ENCODE measurements around the gene PCDHGC5.

Gene PCDHGC5

GRCh38 chr5:141510160-141510559 lies 21.3 kb downstream of the PCDHGC5 start:
- DNase-seq (ENCODE audit: low read depth, low spot score): no peak
- Histone ChIP-seq H3K36me3 (ENCODE audit: insufficient read depth, insufficient read length, low read length) (peaks cover 25% of the 10 kb centered on the region), H3K9ac (ENCODE audit: insufficient read length, low read depth) (no peak overlapping the region), H3K4me3 (ENCODE audit: insufficient read length, low read depth) (no peak overlapping the region), H3K9me3 (ENCODE audit: insufficient read depth, low read length) (no peaks in the 10 kb centered on the region), H3K4me1 (ENCODE audit: insufficient read depth, insufficient read length) (peaks cover 16% of the 10 kb centered on the region), H3K27me3 (ENCODE audit: insufficient read depth, insufficient read length) (no peaks in the 10 kb centered on the region)
- TF ChIP-seq SUZ12 (IDR thresholded peaks at IDR 0.05; ENCODE audit: extremely low read depth, insufficient read depth, insufficient read length) (no peak), ZNF274 (IDR thresholded peaks at IDR 0.05; ENCODE audit: low read depth, low read length) (no peak), YY1 (IDR thresholded peaks at IDR 0.05; ENCODE audit: insufficient read depth, insufficient read length) (no peak)

- no peak overlapping the region for H3K4me3 ChIP-seq (ENCODE audit: insufficient read length, low read depth)
- no peaks in the 10 kb centered on the region for H3K9me3 ChIP-seq (ENCODE audit: insufficient read depth, low read length)
- peaks cover 16% of the 10 kb centered on the region for H3K4me1 ChIP-seq (ENCODE audit: insufficient read depth, insufficient read length)
- H3K9ac ChIP-seq (ENCODE audit: insufficient read length, low read depth): no peak overlapping the region
- TF ChIP-seq ZNF274 (IDR thresholded peaks at IDR 0.05; ENCODE audit: low read depth, low read length) (no peak), SUZ12 (IDR thresholded peaks at IDR 0.05; ENCODE audit: extremely low read depth, insufficient read depth, insufficient read length) (no peak), YY1 (IDR thresholded peaks at IDR 0.05; ENCODE audit: insufficient read depth, insufficient read length) (no peak)
- no peak for DNase-seq (ENCODE audit: low read depth, low spot score)
- H3K36me3 ChIP-seq (ENCODE audit: insufficient read depth, insufficient read length, low read length): peaks cover 24% of the 10 kb centered on the region
- H3K27me3 ChIP-seq (ENCODE audit: insufficient read depth, insufficient read length): no peaks in the 10 kb centered on the region
Observed at GRCh38 chr5:141510850-141511601, 22.1 kb downstream of the PCDHGC5 start.

DNA sequence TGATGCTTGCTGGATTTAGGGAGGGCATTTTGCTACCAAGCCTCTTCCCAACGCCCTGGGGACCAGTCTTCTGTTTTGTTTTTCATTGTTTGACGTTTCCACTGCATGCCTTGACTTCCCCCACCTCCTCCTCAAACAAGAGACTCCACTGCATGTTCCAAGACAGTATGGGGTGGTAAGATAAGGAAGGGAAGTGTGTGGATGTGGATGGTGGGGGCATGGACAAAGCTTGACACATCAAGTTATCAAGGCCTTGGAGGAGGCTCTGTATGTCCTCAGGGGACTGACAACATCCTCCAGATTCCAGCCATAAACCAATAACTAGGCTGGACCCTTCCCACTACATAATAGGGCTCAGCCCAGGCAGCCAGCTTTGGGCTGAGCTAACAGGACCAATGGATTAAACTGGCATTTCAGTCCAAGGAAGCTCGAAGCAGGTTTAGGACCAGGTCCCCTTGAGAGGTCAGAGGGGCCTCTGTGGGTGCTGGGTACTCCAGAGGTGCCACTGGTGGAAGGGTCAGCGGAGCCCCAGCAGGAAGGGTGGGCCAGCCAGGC lies 23.0 kb downstream of the PCDHGC5 start:
- Histone ChIP-seq H3K4me3 (ENCODE audit: insufficient read length, low read depth) (no peak overlapping the region), H3K4me1 (ENCODE audit: insufficient read depth, insufficient read length) (peaks cover 16% of the 10 kb centered on the region), H3K9me3 (ENCODE audit: insufficient read depth, low read length) (no peaks in the 10 kb centered on the region), H3K36me3 (ENCODE audit: insufficient read depth, insufficient read length, low read length) (peaks cover 28% of the 10 kb centered on the region), H3K9ac (ENCODE audit: insufficient read length, low read depth) (no peak overlapping the region), H3K27me3 (ENCODE audit: insufficient read depth, insufficient read length) (no peaks in the 10 kb centered on the region)
- DNase-seq (ENCODE audit: low read depth, low spot score): no peak
- no peak for TF ChIP-seq YY1 (IDR thresholded peaks at IDR 0.05; ENCODE audit: insufficient read depth, insufficient read length)
- no peak for TF ChIP-seq SUZ12 (IDR thresholded peaks at IDR 0.05; ENCODE audit: extremely low read depth, insufficient read depth, insufficient read length)
- no peak for TF ChIP-seq ZNF274 (IDR thresholded peaks at IDR 0.05; ENCODE audit: low read depth, low read length)

- H3K9ac ChIP-seq (ENCODE audit: insufficient read length, low read depth): peak overlapping the region; percentile 74
- H3K4me3 ChIP-seq (ENCODE audit: insufficient read length, low read depth): peak overlapping the region; percentile 60
- peaks cover 34% of the 10 kb centered on the region for H3K36me3 ChIP-seq (ENCODE audit: insufficient read depth, insufficient read length, low read length)
- peak; percentile 74 for DNase-seq (ENCODE audit: low read depth, low spot score)
- no peaks in the 10 kb centered on the region for H3K9me3 ChIP-seq (ENCODE audit: insufficient read depth, low read length)
- H3K4me1 ChIP-seq (ENCODE audit: insufficient read depth, insufficient read length): peaks cover 16% of the 10 kb centered on the region
- TF ChIP-seq SUZ12 (IDR thresholded peaks at IDR 0.05; ENCODE audit: extremely low read depth, insufficient read depth, insufficient read length): no peak
- TF ChIP-seq ZNF274 (IDR thresholded peaks at IDR 0.05; ENCODE audit: low read depth, low read length): no peak
- TF ChIP-seq YY1 (IDR thresholded peaks at IDR 0.05; ENCODE audit: insufficient read depth, insufficient read length): no peak
- H3K27me3 ChIP-seq (ENCODE audit: insufficient read depth, insufficient read length): no peaks in the 10 kb centered on the region
Observed at GRCh38 chr5:141512390-141512910, 23.6 kb downstream of the PCDHGC5 start.

DNA sequence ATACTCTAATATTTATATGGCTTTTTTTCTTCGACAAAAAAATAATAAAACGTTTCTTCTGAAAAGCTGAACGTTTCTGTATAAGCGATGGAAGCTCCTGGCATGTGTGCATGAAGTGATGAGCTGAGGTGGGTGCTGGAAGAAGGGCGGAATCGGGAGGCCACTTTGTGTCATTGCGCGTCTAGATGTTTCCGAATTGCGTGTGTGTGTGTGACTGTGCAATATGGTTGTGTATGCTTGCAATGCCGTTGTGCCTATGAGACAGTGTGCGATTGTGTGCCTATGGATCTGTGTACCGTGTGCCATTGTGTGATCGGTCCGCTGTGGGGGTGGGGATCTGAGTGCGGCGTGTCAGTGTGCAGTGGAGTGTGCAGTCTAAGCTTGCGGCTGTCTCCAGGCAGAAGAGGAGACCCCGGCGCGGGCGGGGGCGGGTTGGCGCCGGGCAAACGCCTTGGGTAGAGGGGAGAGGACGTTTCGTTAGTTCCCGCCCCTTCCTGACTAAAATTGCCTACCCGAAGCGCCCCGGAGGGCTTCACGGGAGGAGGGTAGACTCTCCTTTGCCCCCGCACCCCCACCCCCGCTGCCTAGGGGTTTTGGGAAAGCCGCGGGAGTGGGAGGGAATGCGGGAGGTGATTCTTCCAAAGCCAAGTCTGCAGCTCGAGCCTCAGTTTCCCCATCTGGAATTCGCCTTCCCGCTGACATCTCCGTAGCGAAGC lies 24.2 kb downstream of the PCDHGC5 start:
- no peak for DNase-seq (ENCODE audit: low read depth, low spot score)
- Histone ChIP-seq H3K4me1 (ENCODE audit: insufficient read depth, insufficient read length) (peaks cover 13% of the 10 kb centered on the region), H3K27me3 (ENCODE audit: insufficient read depth, insufficient read length) (no peaks in the 10 kb centered on the region), H3K9ac (ENCODE audit: insufficient read length, low read depth) (peak overlapping the region; percentile 74), H3K9me3 (ENCODE audit: insufficient read depth, low read length) (no peaks in the 10 kb centered on the region), H3K4me3 (ENCODE audit: insufficient read length, low read depth) (peak overlapping the region; percentile 60), H3K36me3 (ENCODE audit: insufficient read depth, insufficient read length, low read length) (peaks cover 40% of the 10 kb centered on the region)
- TF ChIP-seq SUZ12 (IDR thresholded peaks at IDR 0.05; ENCODE audit: extremely low read depth, insufficient read depth, insufficient read length) (no peak), ZNF274 (IDR thresholded peaks at IDR 0.05; ENCODE audit: low read depth, low read length) (no peak), YY1 (IDR thresholded peaks at IDR 0.05; ENCODE audit: insufficient read depth, insufficient read length) (no peak)

DNA sequence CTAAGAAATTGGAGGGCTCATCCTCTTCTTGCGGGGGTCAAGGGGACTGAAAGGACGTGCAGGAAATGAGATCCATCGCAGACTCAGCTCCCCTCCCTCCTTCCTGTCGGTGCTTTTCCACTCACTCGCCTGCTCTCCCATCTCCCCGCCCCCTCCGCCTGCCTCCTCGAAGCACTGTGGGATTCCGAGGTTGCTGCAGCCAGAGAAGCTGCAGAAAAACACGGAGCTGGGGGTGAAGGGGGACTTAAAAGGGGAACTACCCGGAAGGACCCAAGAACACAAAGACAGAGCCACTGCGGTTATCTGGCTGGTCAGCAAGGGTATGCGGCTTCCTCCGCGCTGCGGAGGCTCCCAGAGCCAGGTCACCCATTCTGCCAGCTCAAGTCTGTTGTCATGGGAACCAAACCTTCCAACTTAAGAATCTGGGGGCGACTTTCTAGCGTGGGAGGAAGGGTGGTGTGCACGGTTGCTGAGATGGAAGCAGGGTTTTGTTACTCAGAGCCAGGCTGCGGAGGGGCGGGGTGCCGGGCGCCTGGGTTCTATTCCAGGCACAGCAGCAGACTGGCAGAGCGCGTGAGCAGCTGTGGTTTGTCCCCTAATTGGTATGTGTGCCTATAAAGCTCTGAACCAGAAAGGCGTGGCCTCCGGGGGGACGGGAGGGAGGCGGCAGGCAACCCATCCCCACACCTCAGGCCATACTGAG lies 24.9 kb downstream of the PCDHGC5 start:
- DNase-seq (ENCODE audit: low read depth, low spot score): no peak
- Histone ChIP-seq H3K36me3 (ENCODE audit: insufficient read depth, insufficient read length, low read length) (peaks cover 46% of the 10 kb centered on the region), H3K27me3 (ENCODE audit: insufficient read depth, insufficient read length) (no peaks in the 10 kb centered on the region), H3K9me3 (ENCODE audit: insufficient read depth, low read length) (no peaks in the 10 kb centered on the region), H3K4me3 (ENCODE audit: insufficient read length, low read depth) (peak overlapping the region; percentile 60), H3K9ac (ENCODE audit: insufficient read length, low read depth) (peak overlapping the region; percentile 74), H3K4me1 (ENCODE audit: insufficient read depth, insufficient read length) (peaks cover 10% of the 10 kb centered on the region)
- TF ChIP-seq ZNF274 (IDR thresholded peaks at IDR 0.05; ENCODE audit: low read depth, low read length) (no peak), SUZ12 (IDR thresholded peaks at IDR 0.05; ENCODE audit: extremely low read depth, insufficient read depth, insufficient read length) (no peak)

Measured in NT2/D1 (cell line).